ENCODE data around the gene SHC3. TPM values are rescaled to one million over a fixed set of nuclear protein-coding genes. Genes with fewer than 3 reads are reported as not detected.

The SHC3 gene
- total RNA-seq, 1 donor, result 0.36 TPM

DNA sequence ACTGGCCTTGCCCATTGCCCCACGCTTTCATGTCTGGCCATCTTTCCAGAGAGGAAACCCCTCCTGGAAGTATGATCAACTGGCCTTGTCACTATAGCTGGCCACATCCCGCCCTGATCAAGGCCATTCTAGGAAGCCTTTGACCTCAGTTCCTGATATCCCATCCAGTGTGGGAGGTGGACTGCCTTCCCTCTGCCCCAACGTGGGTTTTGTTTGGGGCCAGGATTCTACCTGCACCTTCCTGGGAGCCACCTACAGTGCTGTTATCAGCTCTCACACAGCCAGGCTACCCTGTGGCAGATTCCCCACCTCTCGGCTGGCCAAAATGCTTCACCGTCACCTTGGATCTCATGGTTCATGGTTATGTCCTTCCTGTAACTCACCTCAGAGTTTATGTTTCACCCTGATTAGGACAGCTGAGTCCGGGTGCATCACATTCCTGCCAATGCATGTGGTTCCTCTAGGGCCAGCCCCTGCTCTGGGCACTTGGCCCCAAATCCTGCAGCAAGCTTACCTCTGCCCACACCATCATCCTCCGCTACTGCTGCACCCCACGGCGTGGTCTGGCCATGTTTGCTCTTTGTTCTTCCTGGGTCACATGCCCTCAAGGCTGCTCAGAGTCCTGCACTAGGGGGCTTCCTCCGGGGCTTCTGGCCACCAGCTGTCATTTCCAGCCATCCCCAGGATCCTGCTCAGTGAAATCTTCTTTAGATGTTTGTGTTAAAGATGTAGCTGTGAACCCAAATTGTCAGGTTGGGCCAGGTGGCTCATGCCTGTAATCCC, 211.5 kb downstream of the SHC3 start:
- Histone ChIP-seq H3K4me2 (ENCODE audit: insufficient read depth, low read length) (no peak overlapping the region), H2AFZ (ENCODE audit: low read length) (no peak overlapping the region), H3K4me3 (ENCODE audit: insufficient read depth, low read length) (no peak overlapping the region), H3K79me2 (ENCODE audit: insufficient read depth, low read length) (no peaks in the 10 kb centered on the region), H3K9me3 (ENCODE audit: low read depth, low read length) (no peaks in the 10 kb centered on the region), H3K27ac (ENCODE audit: low read depth, low read length) (no peak overlapping the region), H3K27me3 (ENCODE audit: insufficient read depth, low read length) (peaks cover 25% of the 10 kb centered on the region), H3K4me1 (ENCODE audit: insufficient read depth, low read length) (no peaks in the 10 kb centered on the region), H4K20me1 (ENCODE audit: insufficient read depth, low read length) (no peaks in the 10 kb centered on the region), H3K36me3 (ENCODE audit: insufficient read depth, low read length) (no peaks in the 10 kb centered on the region)
- no peak for DNase-seq (ENCODE audit: insufficient read length, low spot score, missing footprints)
- TF ChIP-seq, protein P1, sequence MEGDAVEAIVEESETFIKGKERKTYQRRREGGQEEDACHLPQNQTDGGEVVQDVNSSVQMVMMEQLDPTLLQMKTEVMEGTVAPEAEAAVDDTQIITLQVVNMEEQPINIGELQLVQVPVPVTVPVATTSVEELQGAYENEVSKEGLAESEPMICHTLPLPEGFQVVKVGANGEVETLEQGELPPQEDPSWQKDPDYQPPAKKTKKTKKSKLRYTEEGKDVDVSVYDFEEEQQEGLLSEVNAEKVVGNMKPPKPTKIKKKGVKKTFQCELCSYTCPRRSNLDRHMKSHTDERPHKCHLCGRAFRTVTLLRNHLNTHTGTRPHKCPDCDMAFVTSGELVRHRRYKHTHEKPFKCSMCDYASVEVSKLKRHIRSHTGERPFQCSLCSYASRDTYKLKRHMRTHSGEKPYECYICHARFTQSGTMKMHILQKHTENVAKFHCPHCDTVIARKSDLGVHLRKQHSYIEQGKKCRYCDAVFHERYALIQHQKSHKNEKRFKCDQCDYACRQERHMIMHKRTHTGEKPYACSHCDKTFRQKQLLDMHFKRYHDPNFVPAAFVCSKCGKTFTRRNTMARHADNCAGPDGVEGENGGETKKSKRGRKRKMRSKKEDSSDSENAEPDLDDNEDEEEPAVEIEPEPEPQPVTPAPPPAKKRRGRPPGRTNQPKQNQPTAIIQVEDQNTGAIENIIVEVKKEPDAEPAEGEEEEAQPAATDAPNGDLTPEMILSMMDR (IDR thresholded peaks at IDR 0.05; ENCODE audit: extremely low read depth, low read depth, low read length), result no peak

DNA sequence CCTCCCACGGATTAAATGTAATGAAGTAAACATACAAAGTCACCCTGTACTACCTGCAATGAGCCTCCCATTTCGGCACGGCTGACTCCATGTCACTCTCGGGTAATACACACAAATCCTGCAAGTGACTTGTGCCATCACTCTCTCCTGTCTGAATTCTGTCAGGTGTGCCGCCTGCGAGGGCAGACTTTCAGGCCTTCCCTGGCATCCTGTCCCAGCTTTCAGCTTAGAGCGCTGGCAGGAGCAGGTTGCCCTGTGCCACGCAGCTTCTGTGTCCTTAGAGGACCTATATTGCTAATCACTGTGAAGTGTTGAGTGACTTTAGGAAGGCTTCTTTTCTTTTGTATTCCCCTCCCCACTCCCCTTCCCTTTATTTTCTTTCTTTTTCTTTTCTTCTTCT, 213.1 kb downstream of the SHC3 start:
- Histone ChIP-seq H3K4me2 (ENCODE audit: insufficient read depth, low read length) (no peak overlapping the region), H2AFZ (ENCODE audit: low read length) (no peak overlapping the region), H4K20me1 (ENCODE audit: insufficient read depth, low read length) (no peaks in the 10 kb centered on the region), H3K36me3 (ENCODE audit: insufficient read depth, low read length) (no peaks in the 10 kb centered on the region), H3K4me1 (ENCODE audit: insufficient read depth, low read length) (no peaks in the 10 kb centered on the region), H3K79me2 (ENCODE audit: insufficient read depth, low read length) (no peaks in the 10 kb centered on the region), H3K9me3 (ENCODE audit: low read depth, low read length) (no peaks in the 10 kb centered on the region), H3K27ac (ENCODE audit: low read depth, low read length) (no peak overlapping the region), H3K27me3 (ENCODE audit: insufficient read depth, low read length) (peaks cover 35% of the 10 kb centered on the region), H3K4me3 (ENCODE audit: insufficient read depth, low read length) (no peak overlapping the region)
- DNase-seq (ENCODE audit: insufficient read length, low spot score, missing footprints), result no peak
- TF ChIP-seq, protein P1 (IDR thresholded peaks at IDR 0.05; ENCODE audit: extremely low read depth, low read depth, low read length), result no peak

DNA sequence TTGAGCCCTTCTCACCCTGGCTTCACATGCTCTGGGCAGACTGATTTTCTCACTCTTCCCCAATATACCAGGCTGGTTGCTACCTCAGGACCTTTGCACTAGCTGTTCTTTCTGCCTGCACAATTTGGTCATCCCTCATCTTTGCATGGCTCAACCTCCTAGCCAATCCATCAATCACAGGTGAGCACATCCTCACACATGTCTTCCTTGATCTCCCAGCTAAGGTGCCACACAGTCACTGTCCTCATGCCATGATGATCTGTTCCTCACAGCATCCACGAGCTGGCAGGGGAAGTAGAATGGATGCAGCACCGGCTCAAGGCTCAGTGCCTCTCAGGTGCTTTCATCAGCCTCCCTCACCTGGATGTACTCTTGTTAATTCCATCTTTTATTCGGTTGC, 218.0 kb downstream of the SHC3 start:
- Histone ChIP-seq H3K27me3 (ENCODE audit: insufficient read depth, low read length) (peaks cover 41% of the 10 kb centered on the region), H3K27ac (ENCODE audit: low read depth, low read length) (no peak overlapping the region), H3K4me1 (ENCODE audit: insufficient read depth, low read length) (no peaks in the 10 kb centered on the region), H3K79me2 (ENCODE audit: insufficient read depth, low read length) (no peaks in the 10 kb centered on the region), H3K4me2 (ENCODE audit: insufficient read depth, low read length) (no peak overlapping the region), H3K4me3 (ENCODE audit: insufficient read depth, low read length) (no peak overlapping the region), H2AFZ (ENCODE audit: low read length) (no peak overlapping the region), H3K9me3 (ENCODE audit: low read depth, low read length) (no peaks in the 10 kb centered on the region), H3K36me3 (ENCODE audit: insufficient read depth, low read length) (no peaks in the 10 kb centered on the region), H4K20me1 (ENCODE audit: insufficient read depth, low read length) (no peaks in the 10 kb centered on the region)
- TF ChIP-seq, protein P1 (IDR thresholded peaks at IDR 0.05; ENCODE audit: extremely low read depth, low read depth, low read length), result no peak
- no peak for DNase-seq (ENCODE audit: insufficient read length, low spot score, missing footprints)

DNA sequence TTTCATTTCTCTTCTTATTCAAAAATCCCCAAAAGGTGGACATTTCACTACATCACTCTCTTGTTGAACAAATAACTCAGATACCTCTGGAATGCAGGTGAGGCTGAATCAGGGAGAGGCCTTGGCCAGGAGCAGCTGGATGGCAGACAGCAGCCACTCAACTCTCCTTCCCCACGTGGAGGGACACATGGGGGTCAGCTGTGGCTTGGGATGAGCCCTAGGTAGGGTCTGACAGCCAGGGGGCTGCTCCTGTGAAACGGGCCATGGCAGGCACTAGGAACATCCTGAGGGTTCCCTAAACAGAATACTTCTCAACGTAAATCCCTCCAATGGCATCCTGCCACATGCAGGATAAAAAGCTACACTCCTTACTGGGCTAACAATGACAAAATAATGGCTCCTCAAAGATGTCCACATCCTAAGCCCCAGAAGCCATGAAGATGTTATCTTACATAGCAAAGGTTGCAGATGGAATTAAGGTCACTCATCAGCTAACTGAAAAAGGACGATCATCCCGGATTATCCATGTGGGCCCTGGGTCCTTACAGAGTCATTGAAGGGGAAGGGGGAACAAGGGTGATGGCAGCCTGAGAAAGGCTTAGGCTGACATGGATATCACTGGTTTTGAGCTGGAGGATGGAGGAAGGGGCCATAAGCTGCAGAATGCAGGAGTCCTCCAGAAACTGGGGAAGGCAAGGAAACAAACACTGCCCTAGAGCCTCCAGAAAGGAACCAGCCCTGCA, 218.7 kb downstream of the SHC3 start:
- TF ChIP-seq, protein P1 (IDR thresholded peaks at IDR 0.05; ENCODE audit: extremely low read depth, low read depth, low read length), result no peak
- Histone ChIP-seq H3K4me2 (ENCODE audit: insufficient read depth, low read length) (no peak overlapping the region), H3K9me3 (ENCODE audit: low read depth, low read length) (no peaks in the 10 kb centered on the region), H3K27ac (ENCODE audit: low read depth, low read length) (no peak overlapping the region), H4K20me1 (ENCODE audit: insufficient read depth, low read length) (no peaks in the 10 kb centered on the region), H3K79me2 (ENCODE audit: insufficient read depth, low read length) (no peaks in the 10 kb centered on the region), H3K4me3 (ENCODE audit: insufficient read depth, low read length) (no peak overlapping the region), H3K4me1 (ENCODE audit: insufficient read depth, low read length) (no peaks in the 10 kb centered on the region), H3K36me3 (ENCODE audit: insufficient read depth, low read length) (no peaks in the 10 kb centered on the region), H2AFZ (ENCODE audit: low read length) (no peak overlapping the region), H3K27me3 (ENCODE audit: insufficient read depth, low read length) (peaks cover 42% of the 10 kb centered on the region)
- DNase-seq (ENCODE audit: insufficient read length, low spot score, missing footprints), result no peak

Data from osteoblast (primary cell).